ENCODE data around the gene TNS3.

Gene TNS3

DNA sequence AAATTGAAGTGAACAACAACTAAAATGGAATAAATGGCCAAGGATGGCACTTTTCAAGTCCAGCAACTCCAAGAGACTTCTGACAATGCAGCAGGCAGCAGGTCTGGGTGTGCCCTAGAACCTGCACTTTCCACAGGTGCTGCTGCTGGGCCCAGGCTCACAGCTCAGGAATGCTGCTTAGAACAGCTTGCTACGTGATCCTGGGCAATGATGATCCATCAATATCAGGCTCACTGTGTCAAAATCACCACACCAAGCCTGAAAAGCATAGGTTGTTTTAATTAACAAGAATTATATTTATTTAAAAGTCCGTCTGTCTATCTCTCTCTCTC, 148.4 kb downstream of the TNS3 start:
- TF ChIP-seq, protein P1, sequence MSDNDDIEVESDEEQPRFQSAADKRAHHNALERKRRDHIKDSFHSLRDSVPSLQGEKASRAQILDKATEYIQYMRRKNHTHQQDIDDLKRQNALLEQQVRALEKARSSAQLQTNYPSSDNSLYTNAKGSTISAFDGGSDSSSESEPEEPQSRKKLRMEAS (IDR thresholded peaks at IDR 0.05; ENCODE audit: low read depth, low read length) = no peak
- TF ChIP-seq POLR2A (IDR thresholded peaks at IDR 0.05; ENCODE audit: extremely low read depth, insufficient read length) = no peak
- TF ChIP-seq MYC (IDR thresholded peaks at IDR 0.05; ENCODE audit: low read depth, low read length) = no peak
- TF ChIP-seq, protein P2, sequence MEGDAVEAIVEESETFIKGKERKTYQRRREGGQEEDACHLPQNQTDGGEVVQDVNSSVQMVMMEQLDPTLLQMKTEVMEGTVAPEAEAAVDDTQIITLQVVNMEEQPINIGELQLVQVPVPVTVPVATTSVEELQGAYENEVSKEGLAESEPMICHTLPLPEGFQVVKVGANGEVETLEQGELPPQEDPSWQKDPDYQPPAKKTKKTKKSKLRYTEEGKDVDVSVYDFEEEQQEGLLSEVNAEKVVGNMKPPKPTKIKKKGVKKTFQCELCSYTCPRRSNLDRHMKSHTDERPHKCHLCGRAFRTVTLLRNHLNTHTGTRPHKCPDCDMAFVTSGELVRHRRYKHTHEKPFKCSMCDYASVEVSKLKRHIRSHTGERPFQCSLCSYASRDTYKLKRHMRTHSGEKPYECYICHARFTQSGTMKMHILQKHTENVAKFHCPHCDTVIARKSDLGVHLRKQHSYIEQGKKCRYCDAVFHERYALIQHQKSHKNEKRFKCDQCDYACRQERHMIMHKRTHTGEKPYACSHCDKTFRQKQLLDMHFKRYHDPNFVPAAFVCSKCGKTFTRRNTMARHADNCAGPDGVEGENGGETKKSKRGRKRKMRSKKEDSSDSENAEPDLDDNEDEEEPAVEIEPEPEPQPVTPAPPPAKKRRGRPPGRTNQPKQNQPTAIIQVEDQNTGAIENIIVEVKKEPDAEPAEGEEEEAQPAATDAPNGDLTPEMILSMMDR (IDR thresholded peaks at IDR 0.05; ENCODE audit: low read depth, low read length) = no peak
- no peak for DNase-seq (ENCODE audit: low read depth)

DNA sequence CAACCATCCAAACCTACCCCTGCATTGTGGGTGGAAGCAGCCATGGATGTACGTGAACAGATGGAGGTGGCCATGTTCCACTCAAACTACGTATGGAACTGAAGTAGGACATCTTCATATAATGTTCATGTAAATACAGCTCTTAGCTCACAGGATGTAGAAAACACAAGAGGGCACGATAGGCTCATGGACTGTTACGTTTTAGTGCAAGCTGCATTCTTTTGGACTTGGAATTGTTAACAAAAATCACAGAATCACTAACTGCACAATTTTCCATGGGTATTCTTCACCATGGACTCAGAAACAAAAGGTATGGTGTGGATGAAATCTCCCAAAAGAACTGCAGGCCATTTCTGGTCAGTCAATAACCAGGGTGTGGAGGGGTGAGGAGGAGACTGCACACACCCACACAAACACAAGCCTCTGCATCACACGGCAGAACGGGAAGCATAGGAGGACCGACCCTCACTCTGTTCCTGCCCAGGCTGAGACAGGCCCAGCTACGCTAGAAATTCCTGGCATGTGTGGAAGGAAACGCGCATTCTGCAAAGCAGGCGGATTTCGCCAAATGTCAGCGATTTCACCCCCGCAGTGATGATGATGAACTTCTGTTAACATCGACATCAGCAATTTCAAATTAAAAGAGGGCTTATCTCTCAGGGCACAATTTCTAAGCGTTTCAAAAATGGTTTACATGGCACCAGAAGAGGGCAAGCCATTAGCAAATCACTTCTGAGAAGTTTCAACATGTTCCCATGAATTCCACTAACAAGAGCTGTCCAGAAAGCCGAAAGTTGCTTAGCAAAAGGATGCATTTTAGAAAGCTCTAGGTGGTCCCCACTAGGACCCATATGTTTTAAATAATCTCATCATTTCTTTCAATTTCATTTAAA, 149.0 kb downstream of the TNS3 start:
- H3K4me3 ChIP-seq (ENCODE audit: low read depth, low read length) = no peak overlapping the region
- no peak for TF ChIP-seq MYC (IDR thresholded peaks at IDR 0.05; ENCODE audit: low read depth, low read length)
- TF ChIP-seq, protein P2 (IDR thresholded peaks at IDR 0.05; ENCODE audit: low read depth, low read length) = no peak
- no peak for TF ChIP-seq POLR2A (IDR thresholded peaks at IDR 0.05; ENCODE audit: extremely low read depth, insufficient read length)
- TF ChIP-seq, protein P1 (IDR thresholded peaks at IDR 0.05; ENCODE audit: low read depth, low read length) = no peak
- no peak for DNase-seq (ENCODE audit: low read depth)

More for the DNA sequence above, 148.4 kb downstream of the TNS3 start:
- H3K4me3 ChIP-seq (ENCODE audit: low read depth, low read length) = no peak overlapping the region

DNA sequence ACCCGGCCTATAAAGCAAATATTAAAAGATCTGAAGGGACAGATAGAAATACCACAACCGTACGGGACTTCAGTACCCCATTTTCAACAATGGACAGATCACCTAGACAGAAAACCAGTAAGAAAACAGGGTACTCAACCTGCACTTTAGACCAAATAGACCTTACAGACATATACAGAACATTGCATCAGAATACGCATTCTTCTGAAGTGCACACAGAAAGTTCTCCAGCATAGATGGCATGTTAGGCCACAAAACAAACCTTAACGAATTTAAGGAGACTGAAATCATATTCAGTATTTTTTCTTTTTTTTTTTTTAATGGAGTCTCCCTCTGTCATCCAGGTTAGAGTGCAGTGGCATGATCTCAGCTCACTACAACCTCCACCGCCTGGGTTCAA, 151.5 kb downstream of the TNS3 start:
- H3K4me3 ChIP-seq (ENCODE audit: low read depth, low read length) = no peak overlapping the region
- no peak for DNase-seq (ENCODE audit: low read depth)
- TF ChIP-seq MYC (IDR thresholded peaks at IDR 0.05; ENCODE audit: low read depth, low read length) (no peak), POLR2A (IDR thresholded peaks at IDR 0.05; ENCODE audit: extremely low read depth, insufficient read length) (no peak)
- TF ChIP-seq, protein P1 (IDR thresholded peaks at IDR 0.05; ENCODE audit: low read depth, low read length) = no peak
- TF ChIP-seq, protein P2 (IDR thresholded peaks at IDR 0.05; ENCODE audit: low read depth, low read length) = no peak

DNA sequence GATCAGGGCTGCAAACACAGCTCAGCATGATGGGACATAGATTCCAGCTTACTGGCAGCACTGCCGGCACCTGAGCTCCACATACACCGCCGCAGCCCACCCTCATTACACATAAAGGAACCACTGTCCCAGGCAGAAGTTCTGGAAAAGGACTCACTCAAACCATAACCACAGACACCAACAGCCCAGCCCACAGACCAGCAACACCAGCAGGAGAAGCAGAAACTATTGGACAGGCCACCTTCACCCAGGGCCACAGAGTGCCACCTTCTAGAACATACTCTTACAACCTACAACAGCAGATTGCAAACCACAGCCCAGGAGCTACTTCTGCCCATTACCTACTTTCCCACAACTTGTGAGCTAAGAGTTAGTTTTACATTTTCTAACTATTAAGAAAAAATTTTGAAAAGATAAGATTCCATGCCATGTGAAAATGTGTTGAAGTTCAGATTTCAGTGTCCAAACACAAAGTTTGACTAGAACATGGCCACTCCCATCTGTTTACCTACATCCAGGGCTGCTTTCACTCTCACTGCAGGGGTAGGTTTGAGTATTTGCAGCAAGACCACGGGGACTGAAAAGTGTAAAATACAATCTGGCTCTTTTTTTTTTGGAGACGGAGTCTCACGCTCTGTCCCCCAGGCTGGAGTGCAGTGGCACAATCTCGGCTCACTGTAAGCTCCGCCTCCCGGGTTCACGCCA, 153.0 kb downstream of the TNS3 start:
- TF ChIP-seq, protein P1 (IDR thresholded peaks at IDR 0.05; ENCODE audit: low read depth, low read length) = no peak
- TF ChIP-seq POLR2A (IDR thresholded peaks at IDR 0.05; ENCODE audit: extremely low read depth, insufficient read length) = no peak
- TF ChIP-seq, protein P2 (IDR thresholded peaks at IDR 0.05; ENCODE audit: low read depth, low read length) = no peak
- H3K4me3 ChIP-seq (ENCODE audit: low read depth, low read length) = no peak overlapping the region
- no peak for DNase-seq (ENCODE audit: low read depth)

DNA sequence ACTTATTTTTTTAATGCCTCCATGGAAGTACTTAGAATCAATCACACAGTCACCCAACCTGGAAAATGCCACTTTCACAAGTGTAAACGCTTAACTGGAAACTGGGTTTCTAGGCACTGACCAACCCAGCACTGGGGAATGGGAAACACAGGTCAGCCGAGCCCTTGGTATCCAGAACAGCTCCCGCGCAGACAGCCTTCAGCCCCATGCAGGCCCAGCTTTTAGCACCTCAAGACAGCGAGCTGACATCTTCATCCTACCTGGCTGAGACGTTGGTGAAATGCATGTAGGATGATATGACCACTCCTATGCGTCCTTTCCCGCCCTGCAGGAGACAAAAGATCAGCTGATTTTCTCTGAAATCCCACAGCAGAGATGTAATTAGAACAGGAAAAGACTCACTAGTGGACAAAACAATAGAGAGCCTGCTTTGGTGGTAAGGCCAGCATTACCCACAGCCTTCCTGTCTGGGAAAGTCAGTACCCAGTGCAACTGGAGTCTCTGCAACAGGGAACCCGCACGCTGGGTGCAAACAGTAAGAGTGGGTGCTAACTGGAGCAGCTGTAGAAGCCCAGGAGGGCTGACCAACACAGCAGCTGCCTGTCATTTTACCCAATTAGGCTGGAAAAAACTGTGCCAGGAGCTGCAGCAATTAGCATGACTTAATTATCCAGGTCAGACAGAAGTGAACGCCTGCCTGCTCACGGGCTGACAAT, 153.7 kb downstream of the TNS3 start:
- TF ChIP-seq, protein P2 (IDR thresholded peaks at IDR 0.05; ENCODE audit: low read depth, low read length) = no peak
- TF ChIP-seq, protein P1 (IDR thresholded peaks at IDR 0.05; ENCODE audit: low read depth, low read length) = no peak
- TF ChIP-seq MYC (IDR thresholded peaks at IDR 0.05; ENCODE audit: low read depth, low read length) (no peak), POLR2A (IDR thresholded peaks at IDR 0.05; ENCODE audit: extremely low read depth, insufficient read length) (no peak)
- DNase-seq (ENCODE audit: low read depth) = no peak
- no peak overlapping the region for H3K4me3 ChIP-seq (ENCODE audit: low read depth, low read length)
